IMR-90 (cell line): ENCODE measurements around the gene KDM3B. TPM values are rescaled to one million over a fixed set of nuclear protein-coding genes. Genes with fewer than 3 reads are reported as not detected.

ENCODE experiments used
- ATAC-seq: fragments of 200-7000 bp; cut with Tn5 transposase; 2 replicates; pipeline ENCODE4 v1.9.1; 2020; ENCODE audit warnings: low read depth, mild to moderate bottlenecking, moderate library complexity
- BruUV-seq: library from RNA; stranded (reverse); fragments of 400-500 nt; replicated peaks from 2 replicates; lab custom pipeline; 2021; lab: Mats Ljungman, UMichigan
- CTCF ChIA-PET: fragments of 300-600 bp; formaldehyde crosslinking; extraction: SDS; loops from one replicate; lab custom pipeline; 2021; ENCODE audit warnings: antibody characterized with exemption; lab: Yijun Ruan, JAX
- POLR2A ChIA-PET: fragments of 300-600 bp; sonication (Branson Sonifier 250); formaldehyde crosslinking; loops from one replicate; lab custom pipeline; 2022; ENCODE audit warnings: antibody characterized with exemption; ENCODE audit not compliant: unreplicated experiment; lab: Charles Lee
- DNase-seq: peaks from one replicate; pipeline ENCODE4 v3.0.0; 2013
- H2AFZ ChIP-seq: replicated peaks from 2 replicates; pipeline ENCODE3; 2013; ENCODE audit warnings: low read length, mild to moderate bottlenecking; ENCODE audit not compliant: poor library complexity
- H2AK5ac ChIP-seq: 2 replicates; pipeline ENCODE4 v1.6.1; 2013; ENCODE audit warnings: low read depth, low read length, inconsistent platforms
- H2AK9ac ChIP-seq: replicated peaks from 2 replicates; pipeline ENCODE3; 2013; ENCODE audit warnings: mild to moderate bottlenecking, low read depth, low read length, moderate library complexity; ENCODE audit not compliant: poor library complexity
- H2BK120ac ChIP-seq: 2 replicates; pipeline ENCODE4 v1.6.1; 2013; ENCODE audit warnings: low read depth, low read length, inconsistent platforms
- H2BK15ac ChIP-seq: 3 replicates; pipeline ENCODE4 v1.6.1; 2013; ENCODE audit warnings: low read depth, low read length, inconsistent platforms
- H2BK20ac ChIP-seq: 2 replicates; pipeline ENCODE4 v1.6.1; 2013; ENCODE audit warnings: low read depth, mild to moderate bottlenecking, inconsistent platforms, low read length, moderate library complexity
- H2BK5ac ChIP-seq: 2 replicates; pipeline ENCODE4 v1.6.1; 2013; ENCODE audit warnings: mild to moderate bottlenecking, low read depth, low read length, inconsistent platforms; ENCODE audit not compliant: poor library complexity, severe bottlenecking
- H3K14ac ChIP-seq: replicated peaks from 2 replicates; pipeline ENCODE4 v1.6.1; 2013; ENCODE audit warnings: low read depth, low read length, inconsistent platforms
- H3K18ac ChIP-seq: 2 replicates; pipeline ENCODE4 v1.6.1; 2013; ENCODE audit warnings: low read depth, low read length, control low read depth
- H3K23ac ChIP-seq: 2 replicates; pipeline ENCODE4 v1.6.1; 2013; ENCODE audit warnings: low read depth, low read length, inconsistent platforms
- H3K27ac ChIP-seq: 2 replicates; pipeline ENCODE4 v1.5.1; 2013; ENCODE audit warnings: mild to moderate bottlenecking, control low read depth, low read length; ENCODE audit not compliant: insufficient read depth
- H3K27me3 ChIP-seq: 2 replicates; pipeline ENCODE4 v1.6.1; 2013; ENCODE audit warnings: low read length; ENCODE audit not compliant: control insufficient read depth, insufficient read depth
- H3K36me3 ChIP-seq: 2 replicates; pipeline ENCODE4 v1.6.1; 2013; ENCODE audit warnings: low read length, mixed read lengths; ENCODE audit not compliant: control insufficient read depth, insufficient read depth
- H3K4ac ChIP-seq: 2 replicates; pipeline ENCODE4 v1.6.1; 2013; ENCODE audit warnings: low read depth, low read length, inconsistent platforms
- H3K4me1 ChIP-seq: 2 replicates; pipeline ENCODE4 v1.6.1; 2013; ENCODE audit warnings: low read length, mixed read lengths; ENCODE audit not compliant: control insufficient read depth, insufficient read depth
- H3K4me2 ChIP-seq: 2 replicates; pipeline ENCODE4 v1.6.1; 2013; ENCODE audit warnings: low read depth, mild to moderate bottlenecking, control low read depth, low read length, moderate library complexity
- H3K4me3 ChIP-seq: 2 replicates; pipeline ENCODE4 v1.5.1; 2013; ENCODE audit warnings: low read depth, mild to moderate bottlenecking, control low read depth, low read length, moderate library complexity; ENCODE audit not compliant: insufficient read depth
- H3K56ac ChIP-seq: 2 replicates; pipeline ENCODE4 v1.6.1; 2013; ENCODE audit warnings: low read length, inconsistent platforms; ENCODE audit not compliant: insufficient read depth; ENCODE audit errors: extremely low read depth
- H3K79me1 ChIP-seq, 2 experiments: 2 replicates each; pipeline ENCODE4 v1.6.1; 2013; ENCODE audit warnings: low read length in 2 of 2, inconsistent platforms in 1 of 2, low read depth in 1 of 2
- H3K9ac ChIP-seq: 2 replicates; pipeline ENCODE4 v1.6.1; 2013; ENCODE audit warnings: low read depth, low read length, control low read depth
- H3K9me1 ChIP-seq: 2 replicates; pipeline ENCODE4 v1.6.1; 2013; ENCODE audit warnings: low read length, inconsistent platforms; ENCODE audit not compliant: insufficient read depth
- H3K9me3 ChIP-seq: 2 replicates; pipeline ENCODE4 v1.6.1; 2013; ENCODE audit warnings: low read length; ENCODE audit not compliant: control insufficient read depth, insufficient read depth
- H4K20me1 ChIP-seq: 2 replicates; pipeline ENCODE4 v1.6.1; 2013; ENCODE audit warnings: low read length, inconsistent platforms; ENCODE audit not compliant: insufficient read depth
- H4K5ac ChIP-seq: 2 replicates; pipeline ENCODE4 v1.6.1; 2013; ENCODE audit warnings: mild to moderate bottlenecking, low read depth, low read length, control low read depth
- H4K8ac ChIP-seq, 2 experiments: 2 replicates each; pipeline ENCODE4 v1.6.1; 2013; ENCODE audit warnings: low read depth in 2 of 2, low read length in 2 of 2, control low read depth in 1 of 2, inconsistent platforms in 1 of 2
- H4K91ac ChIP-seq: 2 replicates; pipeline ENCODE4 v1.6.1; 2013; ENCODE audit warnings: low read depth, low read length, inconsistent platforms; ENCODE audit not compliant: insufficient read depth
- BHLHE40 ChIP-seq: fragments of 150-350 bp; IDR thresholded peaks from 2 replicates; pipeline ENCODE4 v1.6.1; 2016; ENCODE audit warnings: mild to moderate bottlenecking, low read depth, low read length
- CEBPB ChIP-seq: IDR thresholded peaks from 2 replicates; pipeline ENCODE4 v1.6.1; 2012; ENCODE audit warnings: low read depth, low read length, improper control_type of control experiment
- CHD1 ChIP-seq: IDR thresholded peaks from 2 replicates; pipeline ENCODE4 v1.6.1; 2012; ENCODE audit warnings: low read depth, low read length, improper control_type of control experiment
- FOS ChIP-seq: fragments of 150-350 bp; IDR thresholded peaks from 2 replicates; pipeline ENCODE4 v1.6.1; 2016; ENCODE audit warnings: low read depth, low read length
- MAFK ChIP-seq: IDR thresholded peaks from 2 replicates; pipeline ENCODE4 v1.6.1; 2012; ENCODE audit warnings: low read depth, low read length, improper control_type of control experiment
- MAZ ChIP-seq: IDR thresholded peaks from 2 replicates; pipeline ENCODE4 v1.6.1; 2012; ENCODE audit warnings: low read depth, mild to moderate bottlenecking, low read length, improper control_type of control experiment, moderate library complexity, borderline replicate concordance
- MXI1 ChIP-seq: IDR thresholded peaks from 2 replicates; pipeline ENCODE4 v1.6.1; 2012; ENCODE audit warnings: low read depth, mild to moderate bottlenecking, low read length, moderate library complexity, borderline replicate concordance
- NFE2L2 ChIP-seq: fragments of 150-350 bp; IDR thresholded peaks from 2 replicates; pipeline ENCODE4 v1.6.1; 2016; ENCODE audit warnings: low read depth, mild to moderate bottlenecking, low read length
- POLR2A ChIP-seq: IDR thresholded peaks from 2 replicates; pipeline ENCODE4 v1.6.1; 2012; ENCODE audit warnings: mild to moderate bottlenecking, low read depth, low read length
- RAD21 ChIP-seq: IDR thresholded peaks from 2 replicates; pipeline ENCODE4 v1.6.1; 2012; ENCODE audit warnings: low read length, improper control_type of control experiment
- RCOR1 ChIP-seq: IDR thresholded peaks from 2 replicates; pipeline ENCODE4 v1.6.1; 2012; ENCODE audit warnings: mild to moderate bottlenecking, low read length, improper control_type of control experiment; ENCODE audit not compliant: insufficient replicate concordance
- RFX5 ChIP-seq: IDR thresholded peaks from 2 replicates; pipeline ENCODE4 v1.8.0; 2012; ENCODE audit warnings: low read depth, mild to moderate bottlenecking, low read length, moderate library complexity
- SMC3 ChIP-seq: fragments of 150-350 bp; IDR thresholded peaks from 2 replicates; pipeline ENCODE4 v1.6.1; 2016; ENCODE audit warnings: low read depth, mild to moderate bottlenecking, antibody characterized with exemption, low read length, moderate library complexity
- USF2 ChIP-seq: fragments of 150-350 bp; IDR thresholded peaks from 2 replicates; pipeline ENCODE4 v1.6.1; 2017; ENCODE audit warnings: mild to moderate bottlenecking, antibody characterized with exemption, low read length, low read depth
- WGBS, 2 experiments: methylation state at CpG; one replicate each; pipeline versions ENCODE4 v1.1.5 to v1.1.7; 2013; ENCODE audit warnings: missing lambda C conversion rate in 2 of 2; ENCODE audit not compliant: insufficient read length in 1 of 2; ENCODE audit errors: extremely low coverage in 2 of 2; 5-methylcytosine and 5-hydroxymethylcytosine counted together
- dilution Hi-C: fragments of 300-500 bp; cut with HindIII; formaldehyde crosslinking; loops from one replicate; pipeline ENCODE4 v1.14.3; 2018; ENCODE audit warnings: low sequenced_read_pairs; ENCODE audit not compliant: unreplicated experiment
- in situ Hi-C: fragments of 300-500 bp; cut with MboI; formaldehyde crosslinking; loops from 3 replicates; pipeline ENCODE4 v1.14.3; 2019; ENCODE audit warnings: low sequenced_read_pairs, inconsistent platforms, mixed read lengths
- intact Hi-C: fragments of 100-400 bp; cut with micrococcal nuclease; formaldehyde crosslinking; loops from 2 replicates; pipeline ENCODE4 v1.10.0; 2022
- polyA plus RNA-seq, 3 experiments: library from polyadenylated mRNA; depleted of rRNA; stranded (reverse); fragments of >200 nt; gene quantifications; 2 replicates each; pipeline ENCODE4 v1.2.3, GENCODE V29; 2012; ENCODE audit warnings: low replicate concordance in 1 of 3
- total RNA-seq: library from RNA; depleted of rRNA; stranded (reverse); fragments of >200 nt; gene quantifications from 2 replicates; pipeline ENCODE4 v1.2.3, GENCODE V29; 2012
- TF ChIP-seq, protein P1 (sequence below): conservative IDR thresholded peaks from 2 replicates; pipeline ENCODE4 v1.5.1; 2012; ENCODE audit warnings: mild to moderate bottlenecking, low read depth, low read length, improper control_type of control experiment
- TF ChIP-seq, protein P2 (sequence below): fragments of 150-350 bp; IDR thresholded peaks from 2 replicates; pipeline ENCODE4 v1.6.1; 2016; ENCODE audit warnings: low read depth, mild to moderate bottlenecking, low read length, moderate library complexity, borderline replicate concordance

The KDM3B gene
- total and polyA plus RNA-seq, 2 of the 4 experiments (the other 2 are of a cell fraction): 19.4 to 35.8 TPM

DNA sequence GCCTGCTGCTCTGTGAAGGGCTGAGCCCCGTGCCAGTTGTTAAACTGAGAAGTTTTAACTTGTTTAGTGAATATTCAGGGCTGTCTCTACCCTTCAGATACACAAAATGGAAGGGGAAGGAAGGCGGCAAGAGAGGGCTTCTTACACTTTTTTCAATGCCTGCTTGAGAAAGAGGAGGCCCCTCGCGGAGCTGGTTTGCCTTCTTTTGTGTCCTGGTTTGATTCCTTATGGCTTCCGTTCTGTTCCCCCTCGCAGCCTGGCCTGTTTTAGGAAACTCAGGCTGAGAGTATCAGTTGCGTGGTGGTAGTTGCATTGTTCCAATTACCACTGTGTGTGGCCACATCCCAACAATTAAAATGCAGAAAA is 13.4 kb upstream of the KDM3B start:
- H3K56ac ChIP-seq: peak overlapping the region; percentile 79
- H3K27ac ChIP-seq: peak overlapping the region; percentile 64
- peak overlapping the region; percentile 90 for H3K23ac ChIP-seq
- H4K5ac ChIP-seq: no peak overlapping the region; the same call in 1 of the 2 replicates
- H3K4me3 ChIP-seq: peak overlapping the region; percentile 65
- peak overlapping the region; percentile 56 for H2BK5ac ChIP-seq
- H3K18ac ChIP-seq: no peak overlapping the region
- H4K8ac ChIP-seq: peak overlapping the region; percentile 1 to 7; a peak in 2 of 4 replicates
- BruUV-seq: TSS peak; percentile 56
- peaks cover 3% of the 10 kb centered on the region for H3K4me1 ChIP-seq
- CTCF ChIA-PET: interaction anchor here (1.0 to 1.7 kb wide), 2 partner anchors 13 to 14 kb away, joined by 4 to 7 read pairs; partner anchors contain the start of gene KDM3B
- H2AK9ac ChIP-seq: peak overlapping the region; percentile 97
- peaks cover 14% of the 10 kb centered on the region for H3K36me3 ChIP-seq
- dilution Hi-C loops (no loop called here), intact Hi-C loops (no loop called here), in situ Hi-C loops (no loop called here)
- no peaks in the 10 kb centered on the region for H3K27me3 ChIP-seq
- H3K4me2 ChIP-seq: peak overlapping the region; percentile 99
- peak overlapping the region; percentile 87 for H3K9ac ChIP-seq
- no peak overlapping the region for H2BK120ac ChIP-seq
- no peak overlapping the region for H2BK15ac ChIP-seq
- peak overlapping the region; percentile 25 for H2AFZ ChIP-seq
- peak overlapping the region; percentile 94 for H3K4ac ChIP-seq
- DNase-seq (no peak), ATAC-seq (no peak)
- peak overlapping the region; percentile 94 for H3K14ac ChIP-seq
- no peak overlapping the region for H2BK20ac ChIP-seq
- no peaks in the 10 kb centered on the region for H3K9me3 ChIP-seq
- WGBS, 2 experiments: no CpG with 5 or more reads among the region's 7 CpGs
- H2AK5ac ChIP-seq: peak overlapping the region; percentile 80; the same call in 1 of the 2 replicates
- no peak for TF ChIP-seq MAFK
- TF ChIP-seq BHLHE40: no peak
- TF ChIP-seq MAZ: no peak
- TF ChIP-seq, protein P1, sequence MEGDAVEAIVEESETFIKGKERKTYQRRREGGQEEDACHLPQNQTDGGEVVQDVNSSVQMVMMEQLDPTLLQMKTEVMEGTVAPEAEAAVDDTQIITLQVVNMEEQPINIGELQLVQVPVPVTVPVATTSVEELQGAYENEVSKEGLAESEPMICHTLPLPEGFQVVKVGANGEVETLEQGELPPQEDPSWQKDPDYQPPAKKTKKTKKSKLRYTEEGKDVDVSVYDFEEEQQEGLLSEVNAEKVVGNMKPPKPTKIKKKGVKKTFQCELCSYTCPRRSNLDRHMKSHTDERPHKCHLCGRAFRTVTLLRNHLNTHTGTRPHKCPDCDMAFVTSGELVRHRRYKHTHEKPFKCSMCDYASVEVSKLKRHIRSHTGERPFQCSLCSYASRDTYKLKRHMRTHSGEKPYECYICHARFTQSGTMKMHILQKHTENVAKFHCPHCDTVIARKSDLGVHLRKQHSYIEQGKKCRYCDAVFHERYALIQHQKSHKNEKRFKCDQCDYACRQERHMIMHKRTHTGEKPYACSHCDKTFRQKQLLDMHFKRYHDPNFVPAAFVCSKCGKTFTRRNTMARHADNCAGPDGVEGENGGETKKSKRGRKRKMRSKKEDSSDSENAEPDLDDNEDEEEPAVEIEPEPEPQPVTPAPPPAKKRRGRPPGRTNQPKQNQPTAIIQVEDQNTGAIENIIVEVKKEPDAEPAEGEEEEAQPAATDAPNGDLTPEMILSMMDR: no peak
- TF ChIP-seq USF2: no peak
- no peak for TF ChIP-seq RAD21
- TF ChIP-seq POLR2A: no peak
- TF ChIP-seq SMC3: no peak
- TF ChIP-seq CEBPB: no peak
- TF ChIP-seq RFX5: no peak
- no peak for TF ChIP-seq MXI1
- no peak for TF ChIP-seq CHD1
- TF ChIP-seq RCOR1: no peak
- TF ChIP-seq NFE2L2: no peak
- TF ChIP-seq FOS: no peak
- TF ChIP-seq, protein P2, sequence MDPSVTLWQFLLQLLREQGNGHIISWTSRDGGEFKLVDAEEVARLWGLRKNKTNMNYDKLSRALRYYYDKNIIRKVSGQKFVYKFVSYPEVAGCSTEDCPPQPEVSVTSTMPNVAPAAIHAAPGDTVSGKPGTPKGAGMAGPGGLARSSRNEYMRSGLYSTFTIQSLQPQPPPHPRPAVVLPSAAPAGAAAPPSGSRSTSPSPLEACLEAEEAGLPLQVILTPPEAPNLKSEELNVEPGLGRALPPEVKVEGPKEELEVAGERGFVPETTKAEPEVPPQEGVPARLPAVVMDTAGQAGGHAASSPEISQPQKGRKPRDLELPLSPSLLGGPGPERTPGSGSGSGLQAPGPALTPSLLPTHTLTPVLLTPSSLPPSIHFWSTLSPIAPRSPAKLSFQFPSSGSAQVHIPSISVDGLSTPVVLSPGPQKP: no peak
- H4K91ac ChIP-seq: peak overlapping the region; percentile 70; the same call in 1 of the 2 replicates
- peaks cover 34% of the 10 kb centered on the region for H4K20me1 ChIP-seq
- POLR2A ChIA-PET: interaction anchor here (1.0 kb wide), 1 partner anchor 10 kb away, joined by 7 read pairs; no protein-coding TSS in a partner anchor
- H3K79me1 ChIP-seq: peaks cover 13 to 48% of the 10 kb centered on the region in 2 experiments
- peaks cover 15% of the 10 kb centered on the region for H3K9me1 ChIP-seq
